ENCODE data around the gene GAREM1. TPM values are rescaled to one million over a fixed set of nuclear protein-coding genes. Genes with fewer than 3 reads are reported as not detected.

The GAREM1 gene
- total RNA-seq, 1 experiment from 2014 or later = 10.2 TPM

DNA sequence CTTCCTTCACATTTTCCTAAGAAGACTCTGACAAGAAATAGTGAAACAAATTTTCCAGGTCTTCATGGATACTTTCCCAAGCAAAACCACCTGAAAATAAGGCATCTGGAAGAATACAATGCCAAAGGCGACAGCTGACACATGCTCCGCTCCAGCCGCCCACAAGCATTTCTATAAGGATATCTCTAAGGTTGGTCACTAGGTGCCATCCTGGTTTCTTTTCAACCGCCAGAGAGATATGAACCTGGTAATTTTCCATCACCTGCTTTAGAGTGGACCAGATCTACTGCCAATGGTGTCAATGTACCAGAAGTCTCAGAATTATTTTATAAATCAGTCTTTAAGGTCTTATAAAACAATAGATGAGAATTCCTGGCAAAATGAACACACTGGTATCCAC, 97.2 kb downstream of the GAREM1 start:
- Histone ChIP-seq H3K9me3 (ENCODE audit: insufficient read depth, low read depth) (no peaks in the 10 kb centered on the region), H3K27me3 (ENCODE audit: insufficient read depth, low read depth) (no peaks in the 10 kb centered on the region), H3K79me2 (ENCODE audit: low read depth) (peaks cover 34% of the 10 kb centered on the region), H3K9me2 (ENCODE audit: insufficient read depth) (no peaks in the 10 kb centered on the region), H3K27ac (peak overlapping the region; percentile 97), H3F3A (ENCODE audit: insufficient read depth, low read depth) (peaks cover 39% of the 10 kb centered on the region), H3K4me2 (peak overlapping the region; percentile 77), H2AFZ (no peak overlapping the region), H3K4me1 (replicated peaks; ENCODE audit: insufficient read depth) (peaks cover 73% of the 10 kb centered on the region), H3K4me3 (peak overlapping the region; percentile 6; the same call in 1 of the 2 replicates), H3K36me3 (ENCODE audit: low read depth) (no peaks in the 10 kb centered on the region), H4K20me1 (ENCODE audit: insufficient read depth) (no peaks in the 10 kb centered on the region)
- intact Hi-C loops (cut with micrococcal nuclease; ENCODE audit: unreplicated experiment) = loop anchor here (2.0 kb wide), 1 partner anchor 71 kb away; no protein-coding TSS in a partner anchor
- BruUV-seq (replicated peaks) = no TSS peak
- no peak for TF ChIP-seq EZH2 (IDR thresholded peaks at IDR 0.05; ENCODE audit: low read depth)
- TF ChIP-seq, protein P1, sequence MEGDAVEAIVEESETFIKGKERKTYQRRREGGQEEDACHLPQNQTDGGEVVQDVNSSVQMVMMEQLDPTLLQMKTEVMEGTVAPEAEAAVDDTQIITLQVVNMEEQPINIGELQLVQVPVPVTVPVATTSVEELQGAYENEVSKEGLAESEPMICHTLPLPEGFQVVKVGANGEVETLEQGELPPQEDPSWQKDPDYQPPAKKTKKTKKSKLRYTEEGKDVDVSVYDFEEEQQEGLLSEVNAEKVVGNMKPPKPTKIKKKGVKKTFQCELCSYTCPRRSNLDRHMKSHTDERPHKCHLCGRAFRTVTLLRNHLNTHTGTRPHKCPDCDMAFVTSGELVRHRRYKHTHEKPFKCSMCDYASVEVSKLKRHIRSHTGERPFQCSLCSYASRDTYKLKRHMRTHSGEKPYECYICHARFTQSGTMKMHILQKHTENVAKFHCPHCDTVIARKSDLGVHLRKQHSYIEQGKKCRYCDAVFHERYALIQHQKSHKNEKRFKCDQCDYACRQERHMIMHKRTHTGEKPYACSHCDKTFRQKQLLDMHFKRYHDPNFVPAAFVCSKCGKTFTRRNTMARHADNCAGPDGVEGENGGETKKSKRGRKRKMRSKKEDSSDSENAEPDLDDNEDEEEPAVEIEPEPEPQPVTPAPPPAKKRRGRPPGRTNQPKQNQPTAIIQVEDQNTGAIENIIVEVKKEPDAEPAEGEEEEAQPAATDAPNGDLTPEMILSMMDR (conservative IDR thresholded peaks at IDR 0.05) = no peak
- ChIA-PET POLR2A (ENCODE audit: unreplicated experiment) (no interaction called here), CTCF (no interaction called here)
- DNase-seq = no peak

DNA sequence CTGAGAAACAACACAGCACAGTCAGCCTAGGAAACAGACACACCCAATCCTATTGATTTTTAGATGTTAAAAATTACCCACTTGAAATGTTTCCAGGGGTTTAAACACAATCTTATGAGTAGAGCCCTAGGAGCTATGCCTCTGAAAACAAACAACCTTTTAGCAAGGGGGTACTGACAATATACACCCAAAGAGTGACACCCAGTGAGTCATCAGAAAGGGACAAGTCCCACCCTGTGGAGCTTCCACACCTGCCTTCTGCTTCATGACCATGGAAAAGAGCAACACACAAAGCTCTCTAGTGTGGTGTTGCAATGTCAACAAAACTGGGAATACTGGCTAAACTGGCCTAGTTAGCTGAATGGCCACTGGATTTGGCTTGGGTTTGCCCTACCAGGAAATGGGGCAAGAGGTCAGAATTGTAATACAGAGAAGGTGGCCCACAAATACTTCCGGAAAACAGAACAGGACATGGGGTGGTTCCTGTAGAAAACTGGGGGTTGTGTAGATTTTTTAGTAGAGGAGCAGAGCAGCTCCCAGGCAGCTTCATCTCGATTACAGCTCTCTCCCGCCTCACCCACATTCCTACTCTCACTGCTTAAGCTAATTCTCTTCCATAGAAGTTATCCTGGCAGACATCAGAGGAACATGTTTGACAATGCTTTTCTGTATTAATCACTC, 98.2 kb downstream of the GAREM1 start:
- H4K20me1 ChIP-seq (ENCODE audit: insufficient read depth) = no peaks in the 10 kb centered on the region
- intact Hi-C loops (cut with micrococcal nuclease; ENCODE audit: unreplicated experiment) = loop anchor here (1.0 to 2.0 kb wide), 2 partner anchors 70 to 98 kb away; partner anchors contain the start of gene GAREM1
- TF ChIP-seq EZH2 (IDR thresholded peaks at IDR 0.05; ENCODE audit: low read depth) = no peak
- TF ChIP-seq, protein P1 (conservative IDR thresholded peaks at IDR 0.05) = no peak
- H3K9me3 ChIP-seq (ENCODE audit: insufficient read depth, low read depth) = no peaks in the 10 kb centered on the region
- ChIA-PET CTCF (interaction anchor here (1.1 to 1.2 kb wide), 2 partner anchors 84 to 98 kb away, joined by 4 read pairs; partner anchors contain the start of gene GAREM1), POLR2A (ENCODE audit: unreplicated experiment) (interaction anchor here (0.6 to 1.1 kb wide), 4 partner anchors 89 to 1270 kb away, joined by 3 to 5 read pairs (median 4); partner anchors contain the start of genes DSC2 and GAREM1)
- no peaks in the 10 kb centered on the region for H3K36me3 ChIP-seq (ENCODE audit: low read depth)
- H3K27ac ChIP-seq = peak overlapping the region; percentile 97
- peak overlapping the region; percentile 77 for H3K4me2 ChIP-seq
- H3K4me1 ChIP-seq (replicated peaks; ENCODE audit: insufficient read depth) = peaks cover 78% of the 10 kb centered on the region
- H3K79me2 ChIP-seq (ENCODE audit: low read depth) = peaks cover 43% of the 10 kb centered on the region
- H3K9me2 ChIP-seq (ENCODE audit: insufficient read depth) = no peaks in the 10 kb centered on the region
- H3F3A ChIP-seq (ENCODE audit: insufficient read depth, low read depth) = peaks cover 38% of the 10 kb centered on the region
- peak overlapping the region; percentile 30; the same call in 1 of the 2 replicates for H3K4me3 ChIP-seq
- BruUV-seq (replicated peaks) = no TSS peak
- H3K27me3 ChIP-seq (ENCODE audit: insufficient read depth, low read depth) = no peaks in the 10 kb centered on the region
- DNase-seq = peak; percentile 78 to 98
- no peak overlapping the region for H2AFZ ChIP-seq

DNA sequence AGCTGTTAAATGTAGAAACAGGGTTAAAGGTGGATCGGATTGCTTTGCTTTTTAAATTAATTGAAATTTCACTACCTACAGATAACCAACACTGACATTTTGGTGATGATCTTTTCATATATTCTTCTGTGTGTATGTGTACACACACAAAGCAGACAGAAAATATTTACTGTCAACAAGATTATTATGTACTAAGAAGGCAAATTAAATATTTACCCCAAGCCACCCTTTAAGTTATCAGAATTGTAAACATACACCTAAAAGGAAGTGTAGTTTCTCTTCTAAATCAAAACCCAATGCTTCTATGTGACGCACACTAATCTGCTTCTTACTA, 98.7 kb downstream of the GAREM1 start:
- H3K4me2 ChIP-seq = peak overlapping the region; percentile 77
- peak in 1 of 2 experiments; percentile 42 for DNase-seq
- intact Hi-C loops (cut with micrococcal nuclease; ENCODE audit: unreplicated experiment) = loop anchor here (1.0 to 2.0 kb wide), 2 partner anchors 69 to 98 kb away; partner anchors contain the start of gene GAREM1

More for the DNA sequence above, 98.7 kb downstream of the GAREM1 start:
- Histone ChIP-seq H3F3A (ENCODE audit: insufficient read depth, low read depth) (peaks cover 40% of the 10 kb centered on the region), H3K4me3 (peak overlapping the region; percentile 30; the same call in 1 of the 2 replicates), H3K27ac (peak overlapping the region; percentile 97), H4K20me1 (ENCODE audit: insufficient read depth) (no peaks in the 10 kb centered on the region), H3K9me2 (ENCODE audit: insufficient read depth) (no peaks in the 10 kb centered on the region), H3K36me3 (ENCODE audit: low read depth) (no peaks in the 10 kb centered on the region), H3K9me3 (ENCODE audit: insufficient read depth, low read depth) (no peaks in the 10 kb centered on the region), H3K79me2 (ENCODE audit: low read depth) (peaks cover 45% of the 10 kb centered on the region), H3K4me1 (replicated peaks; ENCODE audit: insufficient read depth) (peaks cover 83% of the 10 kb centered on the region), H3K27me3 (ENCODE audit: insufficient read depth, low read depth) (no peaks in the 10 kb centered on the region), H2AFZ (no peak overlapping the region)
- ChIA-PET POLR2A (ENCODE audit: unreplicated experiment) (interaction anchor here (0.6 to 1.1 kb wide), 3 partner anchors 95 to 931 kb away, joined by 4 to 8 read pairs (median 4); partner anchors contain the start of gene GAREM1), CTCF (interaction anchor here (1.2 kb wide), 1 partner anchor 83 kb away, joined by 4 read pairs; no protein-coding TSS in a partner anchor)
- no peak for TF ChIP-seq EZH2 (IDR thresholded peaks at IDR 0.05; ENCODE audit: low read depth)
- TF ChIP-seq, protein P1 (conservative IDR thresholded peaks at IDR 0.05) = no peak
- TSS peak; percentile 72 for BruUV-seq (replicated peaks)

Data from PC-9 (cell line).